Epidermal melanocyte (primary cell): ENCODE results near the gene HES7.
A peak's percentile ranks its signal among the peaks of the same experiment; 100 is the strongest.
"Not testable (repeated sequence)": the region's sequence is repeated elsewhere in the genome, so short reads cannot be mapped to it uniquely, and the experiment has no call there.

Experiments
- DNase-seq: peaks from one replicate; pipeline ENCODE4 v3.0.0; 2011; ENCODE audit warnings: low spot score; ENCODE audit not compliant: insufficient read length

The HES7 gene

DNA sequence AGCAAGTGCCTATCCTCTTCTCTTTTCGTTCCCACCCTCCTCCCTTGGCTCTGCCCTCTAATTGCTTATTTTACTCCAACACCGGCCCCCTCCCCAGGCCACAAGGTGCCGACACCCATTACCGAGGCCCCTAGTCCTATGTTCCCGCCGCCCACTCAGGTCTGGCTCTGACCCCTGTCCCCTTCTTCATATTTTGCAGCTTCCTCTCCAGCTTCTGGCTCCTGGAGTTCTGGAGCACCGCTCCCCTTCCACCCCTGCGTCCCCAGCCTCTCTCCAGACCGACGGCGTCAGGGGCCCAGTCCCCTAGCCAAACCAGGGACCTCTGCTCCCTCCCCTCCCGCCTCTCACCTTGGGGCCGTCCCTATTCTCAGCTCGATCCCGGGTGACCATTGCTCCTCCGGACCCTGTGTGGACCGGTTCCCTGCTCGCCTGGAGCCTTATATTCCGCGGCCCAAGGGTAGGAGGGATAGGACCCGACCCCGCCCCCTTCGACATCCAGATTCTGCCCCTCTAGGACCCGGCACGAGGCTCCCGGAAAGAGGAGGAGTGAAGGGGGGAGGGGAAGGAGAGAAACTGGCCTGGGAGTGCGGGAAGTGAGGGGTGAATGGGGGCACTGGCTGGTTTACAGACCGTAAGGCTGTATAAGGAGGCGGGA is at the start of gene HES7:
Gene HES7, minus strand, starts transcription at position 412 of the 655 bp plus-strand sequence. Its CDS starts 22 bp downstream, at position 390.
- no peak for DNase-seq

DNA sequence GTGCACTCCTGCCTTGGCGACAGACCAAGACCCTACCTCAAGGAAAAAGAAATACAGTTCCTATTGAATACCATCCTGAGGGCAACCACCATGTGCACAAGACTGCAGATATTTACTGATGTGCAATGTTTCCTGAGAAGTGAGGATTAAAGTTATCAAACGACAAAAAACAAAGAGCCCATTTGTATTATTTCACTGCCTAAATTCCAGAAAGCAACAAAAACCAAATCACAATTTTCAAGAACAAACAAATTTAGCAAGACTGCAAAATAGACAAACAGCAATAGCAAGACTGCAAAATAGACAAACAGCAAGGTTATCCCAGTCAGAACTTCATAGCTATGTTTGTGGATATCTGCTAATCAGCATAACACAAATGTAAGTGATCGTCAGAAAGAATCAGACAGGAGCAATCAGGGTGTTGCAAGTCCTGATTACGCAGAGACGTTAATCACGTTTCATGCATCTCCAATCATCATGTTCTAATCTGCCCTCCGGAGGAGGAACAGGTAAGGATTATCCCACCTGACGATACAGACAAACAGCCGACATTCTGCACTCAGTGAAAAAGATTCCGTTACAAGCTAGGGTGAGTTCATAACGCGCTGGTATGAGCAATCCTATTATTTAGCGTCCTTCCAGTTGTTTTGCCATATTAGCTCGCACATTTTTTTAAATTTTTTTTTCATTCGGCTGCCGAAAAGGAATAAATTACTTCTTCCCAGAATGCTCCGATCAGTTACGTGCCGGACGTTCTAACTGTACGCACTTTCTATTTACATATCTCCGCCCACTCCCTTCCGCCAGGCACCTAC is 49.4 kb upstream of the HES7 start:
- peak; percentile 82 for DNase-seq

DNA sequence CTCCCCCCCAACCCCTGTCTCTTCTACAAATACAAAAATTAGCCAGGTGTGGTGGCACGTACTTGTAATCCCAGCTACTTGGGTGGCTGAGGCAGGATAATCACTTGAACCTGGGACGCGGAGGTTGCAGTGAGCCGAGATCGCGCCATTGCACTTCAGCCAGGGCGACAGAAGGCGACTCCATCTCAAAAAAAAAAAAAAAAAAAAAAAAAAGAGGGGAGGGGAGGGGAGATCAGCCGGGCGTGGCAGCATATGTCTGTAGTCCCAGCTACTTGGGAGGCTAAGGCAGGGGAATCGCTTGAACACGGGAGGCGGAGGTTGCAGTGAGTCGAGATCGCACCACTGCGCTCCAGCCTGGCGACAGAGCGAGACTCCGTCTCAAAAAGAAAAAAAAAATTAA is 46.3 kb upstream of the HES7 start:
- DNase-seq: not testable (repeated sequence)

DNA sequence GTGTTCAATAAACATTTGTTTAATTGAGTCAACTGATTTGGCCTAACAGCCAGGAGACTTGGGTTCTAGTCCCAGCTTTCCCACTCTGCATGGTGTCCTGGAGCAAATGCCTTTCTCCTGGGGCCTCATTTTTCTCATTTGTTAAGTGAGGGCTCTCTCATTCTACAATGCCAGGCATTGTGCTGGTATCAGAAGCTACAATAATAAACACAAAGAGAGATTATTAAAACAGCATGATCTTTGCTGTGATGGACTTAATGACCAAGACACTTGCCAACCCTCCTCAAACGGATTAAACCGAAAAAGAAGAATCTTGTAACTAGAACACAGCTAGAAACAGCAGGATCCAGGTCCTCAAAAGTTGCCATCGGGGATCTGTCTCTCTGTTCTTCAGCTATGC is 43.6 kb upstream of the HES7 start:
- peak; percentile 66 for DNase-seq

DNA sequence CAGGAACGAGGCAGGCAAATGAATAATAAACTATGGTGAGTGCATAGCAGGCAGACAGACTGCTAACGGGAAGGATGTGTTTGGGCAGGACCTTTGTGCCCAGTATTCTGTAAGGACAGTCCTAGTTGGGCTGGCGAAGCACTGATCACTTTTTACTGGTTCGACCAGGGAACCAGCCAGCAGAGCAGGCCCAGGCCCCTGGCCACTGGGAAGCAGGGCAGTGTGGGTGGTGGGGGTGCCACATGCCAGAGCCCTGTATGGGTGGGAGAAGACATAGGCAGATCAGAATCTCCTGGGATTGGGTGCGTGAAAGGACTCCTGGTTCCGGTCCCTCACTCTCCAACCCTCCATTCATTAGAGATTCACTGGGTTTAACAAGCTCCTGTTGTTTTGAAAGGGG is 42.8 kb upstream of the HES7 start:
- no peak for DNase-seq

DNA sequence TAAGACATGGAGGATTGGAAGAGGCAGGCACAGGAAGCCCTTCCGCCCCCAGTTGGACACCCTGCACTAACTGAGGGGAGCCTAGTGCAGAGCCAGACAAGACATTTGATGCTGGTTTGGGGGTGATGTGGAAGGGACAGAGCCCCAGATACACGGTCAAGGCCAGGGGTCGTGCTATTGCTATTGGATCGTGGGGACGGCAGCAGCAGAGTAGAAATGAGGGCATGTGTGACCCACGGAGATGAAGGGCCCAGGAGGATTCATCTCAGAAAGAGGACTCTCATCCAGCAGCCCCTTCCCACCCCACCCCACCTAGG is 40.9 kb upstream of the HES7 start:
- DNase-seq: no peak

DNA sequence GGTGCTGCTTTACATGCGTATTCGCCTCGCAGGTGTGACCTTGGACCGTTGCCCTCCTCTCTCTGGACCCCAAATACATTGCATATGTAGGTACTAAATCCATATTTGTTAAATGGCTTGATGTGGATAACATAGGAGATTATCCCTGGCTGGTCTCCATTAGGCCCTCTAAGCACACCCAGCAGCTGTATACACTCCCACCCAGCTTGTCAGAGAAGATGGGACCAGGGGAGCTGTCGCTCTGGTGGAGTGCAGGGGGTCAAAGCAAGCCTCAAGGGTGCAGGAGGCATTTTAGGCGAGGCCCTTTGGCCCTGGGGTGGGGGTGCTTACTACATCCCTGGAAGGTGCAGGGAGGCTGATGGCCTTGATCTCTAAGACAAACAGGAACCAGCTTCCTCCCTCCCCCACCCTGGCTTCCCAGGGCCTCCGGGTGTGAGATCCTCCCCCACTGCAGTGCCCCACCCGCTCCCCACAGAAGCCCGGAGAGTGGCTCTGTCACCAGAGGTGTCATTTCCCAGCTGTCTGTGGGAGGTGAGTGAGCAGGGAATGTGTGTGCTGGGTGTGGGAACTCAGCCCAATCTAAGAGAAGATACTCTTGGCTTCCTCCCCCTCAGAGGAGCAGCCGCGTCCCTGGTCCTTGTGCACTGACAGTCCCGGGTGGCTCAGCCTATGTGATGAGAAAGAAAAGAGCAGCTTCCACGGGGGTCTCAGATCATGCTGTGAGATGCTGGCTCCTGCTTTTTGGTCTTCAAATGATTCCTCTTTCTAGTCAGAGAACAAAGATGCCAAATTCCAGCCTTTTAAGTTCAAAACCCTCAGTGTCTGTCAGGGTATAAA is 40.3 kb upstream of the HES7 start:
- no peak for DNase-seq

DNA sequence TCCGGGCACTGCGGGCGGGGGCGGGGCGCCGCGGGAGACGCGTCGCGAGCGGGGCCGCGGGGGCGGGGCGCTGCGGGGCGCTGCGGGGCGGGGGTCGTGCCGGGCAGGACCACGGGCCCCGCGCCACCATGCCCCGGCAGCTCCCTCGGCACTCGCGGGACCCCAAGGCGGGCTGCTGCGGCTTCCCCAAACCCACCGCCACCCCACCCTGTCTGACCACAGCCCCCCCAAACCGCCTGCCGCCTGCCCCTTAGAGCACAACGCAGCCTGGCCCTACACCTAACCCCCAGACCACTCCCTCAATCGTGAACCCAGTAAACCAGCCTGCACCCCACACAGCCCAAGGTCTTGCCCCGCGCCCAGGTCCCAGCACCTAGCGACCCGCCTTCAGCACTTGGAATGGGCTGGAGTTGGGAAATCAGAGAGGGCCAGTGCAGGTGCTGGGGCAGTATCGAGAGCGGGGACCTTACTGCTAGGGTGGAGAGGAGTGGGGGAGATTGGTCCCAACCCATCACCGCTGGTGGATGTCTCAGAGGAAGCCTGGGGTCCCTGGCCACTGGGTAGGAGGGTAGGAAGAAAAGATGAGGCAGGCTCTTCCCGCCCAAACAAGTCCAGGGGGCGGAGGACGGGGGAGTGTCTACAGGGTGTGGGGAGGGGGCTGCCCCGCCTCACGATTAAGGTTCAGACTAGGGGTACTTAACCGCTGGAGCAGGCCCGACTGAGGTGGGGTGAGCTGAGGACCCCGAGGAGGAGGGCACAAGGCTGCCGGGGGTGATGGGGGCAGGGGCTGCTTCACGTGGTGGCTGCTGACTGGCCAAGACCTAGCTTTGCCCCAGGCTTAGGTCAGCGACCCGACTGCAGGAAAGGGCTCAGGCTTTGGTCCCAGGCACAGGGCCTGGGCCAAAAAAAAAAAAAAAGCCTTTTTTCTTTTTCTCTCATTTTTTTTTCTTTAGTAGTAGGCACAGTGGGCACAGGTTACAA is 39.4 kb upstream of the HES7 start:
- no peak for DNase-seq

DNA sequence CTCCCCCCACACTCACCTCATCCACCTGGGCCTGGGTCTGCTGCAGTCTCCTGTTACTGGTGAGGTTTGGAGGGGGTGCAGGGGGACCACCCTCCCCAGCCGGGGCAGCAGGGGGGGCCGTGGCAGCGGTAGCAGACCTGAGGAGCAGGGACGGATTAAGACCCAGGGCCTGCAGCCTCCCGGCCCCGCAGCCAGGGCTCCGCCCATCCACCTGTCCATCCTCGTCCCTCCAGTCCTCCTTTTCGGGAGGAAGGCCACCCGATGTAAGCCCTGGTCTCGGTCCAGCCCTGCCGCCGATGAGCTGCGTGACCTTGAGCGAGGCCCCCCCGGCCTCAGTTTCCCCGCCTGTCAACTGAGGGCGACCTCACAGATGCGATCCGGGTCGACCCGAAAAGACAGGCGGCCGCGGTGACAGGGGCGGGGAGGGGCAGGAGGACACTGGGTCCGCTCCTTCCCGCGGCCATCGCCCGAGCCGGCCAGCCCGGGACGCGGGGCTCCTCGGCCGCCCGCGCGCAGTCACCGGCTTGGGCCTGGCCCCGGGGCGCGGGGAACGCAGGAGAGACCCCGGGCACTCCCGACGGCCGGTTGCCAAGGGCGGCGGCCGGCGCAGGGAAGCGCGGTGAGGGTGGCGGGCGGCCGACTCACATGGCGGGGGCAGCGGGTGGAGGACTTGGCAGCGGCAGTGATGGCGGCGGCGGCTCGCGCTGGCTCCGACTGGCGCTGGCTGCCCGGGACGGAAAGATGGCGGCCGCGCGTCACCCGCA is 38.5 kb upstream of the HES7 start, which contains the start of gene VAMP2:
Gene VAMP2, minus strand, starts transcription at position 716 of the 764 bp plus-strand sequence. Its CDS starts 69 bp downstream, at position 647.
- DNase-seq: no peak

DNA sequence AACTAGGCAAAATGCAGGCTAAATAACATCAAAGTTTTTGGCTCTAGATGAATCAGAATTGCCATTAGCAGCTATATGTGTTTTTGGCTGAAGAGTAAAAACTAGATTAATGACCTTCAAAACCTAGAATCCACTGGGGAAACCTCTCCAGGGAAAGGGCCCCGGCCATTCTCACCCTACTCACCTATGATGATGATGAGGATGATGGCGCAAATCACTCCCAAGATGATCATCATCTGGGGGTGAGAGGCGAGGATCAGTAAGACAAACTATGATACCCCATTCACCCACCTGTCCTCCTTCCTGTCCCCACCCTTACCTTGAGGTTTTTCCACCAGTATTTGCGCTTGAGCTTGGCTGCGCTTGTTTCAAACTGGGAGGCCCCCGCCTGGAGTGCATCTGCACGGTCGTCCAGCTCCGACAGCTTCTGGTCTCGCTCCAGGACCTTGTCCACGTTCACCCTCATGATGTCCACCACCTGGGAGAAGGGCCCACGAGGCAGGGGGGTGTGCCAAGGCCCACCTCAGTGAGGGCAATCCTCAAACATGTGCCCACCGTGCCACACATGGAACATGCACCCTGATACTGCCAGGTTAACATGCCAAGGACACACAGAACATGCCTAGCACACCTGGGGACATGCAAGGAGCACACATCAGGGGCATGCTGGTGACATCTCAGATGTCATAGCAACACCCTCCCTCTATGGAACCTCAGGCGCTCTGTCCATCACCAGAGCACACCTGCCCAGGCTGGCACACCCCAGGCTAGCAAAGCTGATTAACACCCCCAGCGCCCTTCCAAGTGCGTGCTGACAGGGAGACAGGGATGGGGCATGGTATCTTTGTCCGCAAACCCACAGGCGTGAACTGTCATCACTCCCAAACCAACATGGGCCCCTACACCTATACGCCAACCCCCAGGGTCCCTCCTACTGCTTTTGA is 37.7 kb upstream of the HES7 start:
- no peak for DNase-seq

DNA sequence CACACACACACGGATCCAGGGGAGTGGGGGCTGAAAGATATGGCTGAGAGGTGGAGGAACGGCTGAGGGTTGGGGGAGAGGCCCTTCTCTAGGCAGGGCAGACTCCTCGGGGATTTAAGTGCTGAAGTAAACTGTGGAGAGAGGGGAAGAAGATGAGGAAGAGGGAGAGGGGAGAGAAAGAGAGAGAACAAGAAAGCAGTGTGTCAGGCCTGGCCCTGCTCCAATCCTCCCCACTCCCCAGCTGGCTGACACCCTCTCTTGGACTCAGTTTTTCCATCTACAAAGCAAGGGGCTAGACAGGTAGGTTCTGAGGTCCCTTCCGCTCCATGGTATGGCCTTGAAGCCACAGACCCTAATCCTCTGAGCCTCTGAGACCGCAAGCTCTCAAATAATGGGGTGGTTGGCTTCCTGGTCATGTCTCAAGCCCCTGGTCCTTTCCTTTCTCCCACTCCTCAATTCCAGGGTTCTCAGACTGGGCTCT is 36.9 kb upstream of the HES7 start:
- DNase-seq: no peak

DNA sequence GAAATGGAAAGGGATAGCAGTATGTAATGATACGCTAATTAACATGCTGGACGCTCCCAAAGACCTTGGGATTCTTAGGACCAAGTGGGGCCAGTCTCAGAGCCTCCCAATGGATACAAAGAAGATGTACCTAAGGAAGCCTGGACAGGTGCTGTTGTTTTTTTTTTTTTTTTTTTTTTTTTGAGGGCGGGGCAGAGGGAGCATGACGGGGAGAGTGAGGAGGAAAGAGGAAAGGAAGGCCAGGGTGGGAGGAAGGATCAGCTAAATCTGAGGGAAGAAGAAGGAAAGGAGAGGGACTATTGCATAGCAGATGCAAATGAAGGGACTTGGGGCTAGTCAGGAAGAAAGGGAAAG is 36.3 kb upstream of the HES7 start:
- no peak for DNase-seq

DNA sequence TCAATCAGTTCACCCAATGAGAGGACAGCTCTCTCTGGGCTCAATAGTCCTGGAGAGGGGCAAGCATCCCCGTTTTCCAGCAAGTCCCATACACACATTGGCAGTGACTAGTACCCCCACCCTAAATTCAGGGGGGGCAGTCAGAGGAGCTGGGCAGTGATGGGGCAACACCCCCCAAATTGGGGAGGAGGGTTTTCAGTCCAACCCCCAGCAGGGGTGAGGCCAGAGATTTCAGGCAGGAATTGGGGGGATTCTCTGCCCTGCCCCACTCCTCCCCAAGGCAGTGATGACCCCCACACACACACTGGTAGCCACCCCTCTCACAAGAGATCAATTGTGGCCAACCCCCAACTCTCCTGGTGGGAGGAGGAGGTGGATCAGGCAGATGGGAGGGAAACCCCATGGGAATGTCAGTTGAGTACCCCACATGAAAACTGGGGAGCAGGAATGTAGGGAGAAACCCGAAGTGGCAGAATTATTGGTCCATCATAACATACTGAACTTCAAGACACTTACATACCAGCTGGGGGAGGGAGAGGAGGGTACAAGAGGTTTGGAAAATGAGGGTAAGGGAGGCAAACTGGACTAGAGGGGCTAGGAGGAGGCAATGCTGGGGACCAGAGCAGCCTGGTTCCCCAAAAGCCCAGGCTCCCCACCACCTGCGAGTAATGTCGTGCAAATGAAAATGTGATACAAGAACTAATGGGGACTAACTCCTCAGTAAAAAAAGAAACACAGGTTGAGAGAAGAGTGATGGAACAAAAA is 35.7 kb upstream of the HES7 start:
- DNase-seq: no peak

DNA sequence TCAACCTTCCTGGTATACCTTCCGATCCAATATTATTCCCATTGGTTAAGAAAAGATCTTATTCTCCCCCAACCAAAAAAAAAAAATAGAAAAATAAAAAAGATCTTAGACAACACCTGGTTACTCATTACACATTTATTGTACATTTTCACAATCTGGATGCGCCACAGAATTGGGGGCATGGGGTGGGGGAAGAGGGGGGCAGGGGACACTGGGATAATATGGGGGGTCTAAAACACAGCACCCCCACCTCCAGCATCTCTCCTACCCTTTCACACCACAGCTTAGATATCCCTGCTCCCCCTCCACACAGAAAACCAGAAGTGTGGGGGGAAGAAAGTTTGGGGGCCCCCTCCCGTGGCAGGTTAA is 35.1 kb upstream of the HES7 start:
- no peak for DNase-seq

DNA sequence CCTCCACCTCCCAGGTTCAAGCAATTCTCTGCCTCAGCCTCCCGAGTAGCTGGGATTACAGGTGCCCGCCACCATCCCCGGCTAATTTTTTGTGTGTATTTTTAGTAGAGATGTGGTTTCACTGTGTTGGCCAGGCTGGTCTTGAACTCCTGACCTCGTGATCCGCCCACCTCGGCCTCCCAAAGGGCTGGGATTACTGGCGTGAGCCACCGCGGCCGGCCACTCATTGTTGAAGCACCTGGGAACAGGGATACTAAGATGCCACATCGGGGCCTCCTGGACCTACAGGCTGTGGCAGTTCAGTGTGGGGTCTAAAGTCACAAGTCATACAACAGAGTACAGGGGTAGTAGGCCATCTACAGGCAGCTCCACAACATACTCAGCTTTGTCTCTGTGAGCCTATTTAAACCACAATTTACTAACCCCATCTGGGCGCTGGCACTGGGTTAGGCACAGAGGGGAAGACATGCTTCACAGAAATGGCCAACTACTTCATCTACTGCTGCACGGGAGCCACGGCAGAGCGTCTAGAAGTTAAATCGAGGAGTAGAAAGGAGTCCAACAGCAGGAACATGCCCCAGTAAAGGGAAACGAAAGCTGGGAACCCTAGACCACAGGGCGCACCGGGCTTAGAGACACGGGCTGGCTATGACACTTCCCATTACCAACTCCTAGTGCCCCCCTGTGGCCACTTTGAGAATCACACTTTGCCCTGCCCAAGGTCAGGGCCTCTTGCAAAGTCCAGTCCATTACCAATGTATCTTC is 34.5 kb upstream of the HES7 start:
- DNase-seq: peak; percentile 95

DNA sequence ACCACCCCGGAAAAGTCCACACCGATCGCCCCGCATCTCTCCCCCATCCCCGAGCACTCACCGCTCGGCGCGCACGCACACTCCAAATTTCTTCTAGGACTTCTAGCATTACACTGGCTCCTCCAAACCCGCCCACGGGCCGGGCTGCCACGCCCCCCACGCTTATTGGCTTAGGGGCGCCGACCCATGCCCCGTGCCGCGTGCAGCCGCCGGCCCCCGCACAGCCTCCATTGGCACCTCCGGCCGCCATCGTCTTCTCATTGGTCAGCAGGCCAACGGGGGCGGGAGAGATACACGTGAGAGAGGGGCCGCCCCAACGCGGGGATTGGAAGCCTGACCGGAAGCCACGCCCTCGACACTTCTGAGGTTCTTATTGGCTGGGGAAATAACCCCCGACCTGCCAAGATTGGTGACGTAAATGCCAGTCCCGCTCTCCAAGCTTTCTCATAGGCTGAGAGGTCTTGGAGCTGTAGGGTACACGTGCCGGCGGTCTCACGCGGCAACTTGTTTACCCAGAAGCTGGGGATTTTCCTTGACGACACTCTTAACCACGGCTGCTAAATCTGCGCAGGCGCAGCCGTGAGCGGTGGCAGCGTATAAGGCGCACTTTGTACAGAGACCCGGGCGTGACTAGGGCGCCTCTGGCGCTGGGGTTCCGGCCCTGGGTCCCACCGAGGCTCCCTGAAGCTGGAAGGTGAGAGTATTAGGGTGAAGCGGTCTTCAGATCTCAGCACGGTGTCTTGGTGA is 32.5 kb upstream of the HES7 start:
- peak; percentile 99 for DNase-seq

DNA sequence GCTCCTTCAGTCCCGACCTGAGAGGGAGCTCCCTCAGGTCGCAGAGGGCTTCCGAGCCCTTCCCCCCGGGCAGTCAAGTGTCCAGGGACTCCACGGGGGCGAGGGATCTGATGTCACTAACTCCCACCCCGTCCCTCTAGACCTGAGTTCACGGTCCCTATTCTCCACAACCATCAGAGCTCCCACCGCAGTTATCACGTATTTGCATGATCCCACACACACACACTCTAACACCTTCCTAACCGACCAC is 32.0 kb upstream of the HES7 start:
- DNase-seq: no peak
